Ascending aorta (tissue), 2 donors: ENCODE measurements around the gene ARHGAP24. TPM values are rescaled to one million over a fixed set of nuclear protein-coding genes. Genes with fewer than 3 reads are reported as not detected.

Source experiments
- DNase-seq, 2 donors: peaks; one replicate each; pipeline ENCODE4 v3.0.0-alpha.2; 2019; ENCODE audit warnings: low spot score in 2 of 2
- H3K27ac ChIP-seq, 2 donors: fragments of 200-600 bp; sonication (generic); one replicate each; pipeline ENCODE4 v1.5.1; 2016 to 2017; ENCODE audit warnings: mild to moderate bottlenecking in 1 of 2
- H3K27me3 ChIP-seq: fragments of 200-600 bp; sonication (generic); one replicate; pipeline ENCODE4 v1.5.1; 2017
- H3K36me3 ChIP-seq, 2 donors: fragments of 200-600 bp; sonication (generic); one replicate each; pipeline ENCODE4 v1.5.1; 2016
- H3K4me1 ChIP-seq, 2 donors: fragments of 200-600 bp; sonication (generic); one replicate each; pipeline ENCODE4 v1.5.1; 2016 to 2017; ENCODE audit warnings: mild to moderate bottlenecking in 1 of 2
- H3K4me3 ChIP-seq, 2 donors: fragments of 200-600 bp; sonication (generic); one replicate each; pipeline ENCODE4 v1.5.1; 2016 to 2017; ENCODE audit warnings: mild to moderate bottlenecking in 1 of 2
- H3K9me3 ChIP-seq, 2 donors: fragments of 200-600 bp; sonication (generic); one replicate each; pipeline ENCODE4 v1.5.1; 2016
- intact Hi-C: fragments of 100-400 bp; cut with DNase I; formaldehyde crosslinking; loops from one replicate; pipeline ENCODE4 v1.15.1; 2023
- total RNA-seq: library from RNA; depleted of rRNA; stranded (reverse); fragments of >200 nt; gene quantifications from one replicate; pipeline ENCODE4 v1.1.0, GENCODE V29; 2016
- TF ChIP-seq, protein P1 (sequence below), 3 experiments: fragments of 200-600 bp in 2 of 3; fragments of 450-650 bp in 1 of 3; sonication (generic) in 2 of 3; IDR thresholded peaks; one replicate each; pipeline ENCODE4 v1.5.1; 2016 to 2019; ENCODE audit warnings: antibody characterized with exemption in 3 of 3, mild to moderate bottlenecking in 1 of 3, moderate library complexity in 1 of 3

The ARHGAP24 gene
- total RNA-seq, 1 donor from 2014 or later, result 13.9 TPM

GRCh38 chr4:85697854-85698253 lies 222.9 kb downstream of the ARHGAP24 start:
- TF ChIP-seq, protein P1, sequence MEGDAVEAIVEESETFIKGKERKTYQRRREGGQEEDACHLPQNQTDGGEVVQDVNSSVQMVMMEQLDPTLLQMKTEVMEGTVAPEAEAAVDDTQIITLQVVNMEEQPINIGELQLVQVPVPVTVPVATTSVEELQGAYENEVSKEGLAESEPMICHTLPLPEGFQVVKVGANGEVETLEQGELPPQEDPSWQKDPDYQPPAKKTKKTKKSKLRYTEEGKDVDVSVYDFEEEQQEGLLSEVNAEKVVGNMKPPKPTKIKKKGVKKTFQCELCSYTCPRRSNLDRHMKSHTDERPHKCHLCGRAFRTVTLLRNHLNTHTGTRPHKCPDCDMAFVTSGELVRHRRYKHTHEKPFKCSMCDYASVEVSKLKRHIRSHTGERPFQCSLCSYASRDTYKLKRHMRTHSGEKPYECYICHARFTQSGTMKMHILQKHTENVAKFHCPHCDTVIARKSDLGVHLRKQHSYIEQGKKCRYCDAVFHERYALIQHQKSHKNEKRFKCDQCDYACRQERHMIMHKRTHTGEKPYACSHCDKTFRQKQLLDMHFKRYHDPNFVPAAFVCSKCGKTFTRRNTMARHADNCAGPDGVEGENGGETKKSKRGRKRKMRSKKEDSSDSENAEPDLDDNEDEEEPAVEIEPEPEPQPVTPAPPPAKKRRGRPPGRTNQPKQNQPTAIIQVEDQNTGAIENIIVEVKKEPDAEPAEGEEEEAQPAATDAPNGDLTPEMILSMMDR (IDR thresholded peaks at IDR 0.05), result no peak
- DNase-seq, result no peak

DNA sequence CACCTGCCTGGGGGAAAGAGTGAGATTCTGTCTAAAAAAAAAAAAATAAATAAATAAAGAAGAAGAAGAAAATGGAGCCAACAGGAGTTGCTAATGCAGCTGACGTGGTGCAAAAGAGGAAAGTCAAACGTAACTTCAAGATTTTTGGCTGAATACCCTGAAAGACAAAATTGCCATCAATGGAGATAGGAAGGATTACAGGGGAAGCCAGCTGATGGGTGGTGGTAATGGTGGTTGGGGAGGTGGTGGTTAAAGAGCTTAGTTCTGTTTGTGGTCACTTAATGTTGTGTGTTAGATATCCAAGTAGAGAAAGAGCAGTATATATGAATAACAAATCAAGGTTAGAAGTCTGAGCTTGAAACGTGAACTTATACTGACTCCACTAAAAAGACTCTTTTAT lies 225.4 kb downstream of the ARHGAP24 start:
- Histone ChIP-seq H3K36me3 (no peaks in the 10 kb centered on the region), H3K4me3 (no peak overlapping the region), H3K9me3 (no peaks in the 10 kb centered on the region), H3K27me3 (no peaks in the 10 kb centered on the region), H3K4me1 (no peaks in the 10 kb centered on the region), H3K27ac (no peak overlapping the region)
- DNase-seq, result no peak
- intact Hi-C loops, result no loop called here
- TF ChIP-seq, protein P1 (IDR thresholded peaks at IDR 0.05), result no peak

More at GRCh38 chr4:85697854-85698253, 222.9 kb downstream of the ARHGAP24 start:
- H3K9me3 ChIP-seq, result no peaks in the 10 kb centered on the region
- no peaks in the 10 kb centered on the region for H3K4me1 ChIP-seq
- intact Hi-C loops, result no loop called here
- no peaks in the 10 kb centered on the region for H3K36me3 ChIP-seq
- H3K27ac ChIP-seq, result no peak overlapping the region
- no peak overlapping the region for H3K4me3 ChIP-seq
- H3K27me3 ChIP-seq, result no peaks in the 10 kb centered on the region

GRCh38 chr4:85701861-85702321 lies 226.9 kb downstream of the ARHGAP24 start:
- Histone ChIP-seq H3K27me3 (no peaks in the 10 kb centered on the region), H3K4me1 (no peaks in the 10 kb centered on the region), H3K4me3 (no peak overlapping the region), H3K27ac (no peak overlapping the region), H3K36me3 (no peaks in the 10 kb centered on the region), H3K9me3 (no peaks in the 10 kb centered on the region)
- TF ChIP-seq, protein P1 (IDR thresholded peaks at IDR 0.05), result no peak
- no peak for DNase-seq
- intact Hi-C loops, result no loop called here

GRCh38 chr4:85703096-85703495 lies 228.1 kb downstream of the ARHGAP24 start:
- no peak for DNase-seq
- Histone ChIP-seq H3K4me1 (no peaks in the 10 kb centered on the region), H3K9me3 (no peaks in the 10 kb centered on the region), H3K27me3 (no peaks in the 10 kb centered on the region), H3K36me3 (no peaks in the 10 kb centered on the region), H3K27ac (peak overlapping the region in 1 of 2 donors; percentile 15), H3K4me3 (no peak overlapping the region)
- TF ChIP-seq, protein P1 (IDR thresholded peaks at IDR 0.05), result no peak
- intact Hi-C loops, result no loop called here

GRCh38 chr4:85707611-85708010 lies 232.7 kb downstream of the ARHGAP24 start:
- intact Hi-C loops, result no loop called here
- TF ChIP-seq, protein P1 (IDR thresholded peaks at IDR 0.05), result no peak
- H3K27ac ChIP-seq, result no peak overlapping the region

GRCh38 chr4:85708468-85708867 lies 233.5 kb downstream of the ARHGAP24 start:
- intact Hi-C loops, result no loop called here
- TF ChIP-seq, protein P1 (IDR thresholded peaks at IDR 0.05), result no peak
- H3K27me3 ChIP-seq, result no peaks in the 10 kb centered on the region
- no peaks in the 10 kb centered on the region for H3K4me1 ChIP-seq
- no peak overlapping the region for H3K4me3 ChIP-seq
- no peaks in the 10 kb centered on the region for H3K9me3 ChIP-seq
- DNase-seq, result no peak
- H3K36me3 ChIP-seq, result no peaks in the 10 kb centered on the region
- H3K27ac ChIP-seq, result no peak overlapping the region

More at GRCh38 chr4:85707611-85708010, 232.7 kb downstream of the ARHGAP24 start:
- DNase-seq, result no peak
- Histone ChIP-seq H3K4me3 (no peak overlapping the region), H3K4me1 (no peaks in the 10 kb centered on the region), H3K9me3 (no peaks in the 10 kb centered on the region), H3K27me3 (no peaks in the 10 kb centered on the region), H3K36me3 (no peaks in the 10 kb centered on the region)
